ENCODE results near the gene KIRREL3. TPM values are rescaled to one million over a fixed set of nuclear protein-coding genes. Genes with fewer than 3 reads are reported as not detected.

KIRREL3 gene
- total and polyA plus RNA-seq, 12 donors: 0.13 to 0.58 (median 0.30) TPM

- no peak for ATAC-seq
- TF ChIP-seq, protein P1, sequence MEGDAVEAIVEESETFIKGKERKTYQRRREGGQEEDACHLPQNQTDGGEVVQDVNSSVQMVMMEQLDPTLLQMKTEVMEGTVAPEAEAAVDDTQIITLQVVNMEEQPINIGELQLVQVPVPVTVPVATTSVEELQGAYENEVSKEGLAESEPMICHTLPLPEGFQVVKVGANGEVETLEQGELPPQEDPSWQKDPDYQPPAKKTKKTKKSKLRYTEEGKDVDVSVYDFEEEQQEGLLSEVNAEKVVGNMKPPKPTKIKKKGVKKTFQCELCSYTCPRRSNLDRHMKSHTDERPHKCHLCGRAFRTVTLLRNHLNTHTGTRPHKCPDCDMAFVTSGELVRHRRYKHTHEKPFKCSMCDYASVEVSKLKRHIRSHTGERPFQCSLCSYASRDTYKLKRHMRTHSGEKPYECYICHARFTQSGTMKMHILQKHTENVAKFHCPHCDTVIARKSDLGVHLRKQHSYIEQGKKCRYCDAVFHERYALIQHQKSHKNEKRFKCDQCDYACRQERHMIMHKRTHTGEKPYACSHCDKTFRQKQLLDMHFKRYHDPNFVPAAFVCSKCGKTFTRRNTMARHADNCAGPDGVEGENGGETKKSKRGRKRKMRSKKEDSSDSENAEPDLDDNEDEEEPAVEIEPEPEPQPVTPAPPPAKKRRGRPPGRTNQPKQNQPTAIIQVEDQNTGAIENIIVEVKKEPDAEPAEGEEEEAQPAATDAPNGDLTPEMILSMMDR (IDR thresholded peaks at IDR 0.05): no peak
- Histone ChIP-seq H3K4me1 (peaks cover 0 to 23% (median 10%) of the 10 kb centered on the region in 9 donors), H3K27me3 (no peaks in the 10 kb centered on the region), H3K36me3 (no peaks in the 10 kb centered on the region), H3K27ac (no peak overlapping the region), H3K9me3 (no peaks in the 10 kb centered on the region), H3K4me3 (no peak overlapping the region)
- intact Hi-C loops (cut with DNase I): no loop called here
- 97% methylated on average over 16 of the region's 16 CpGs for WGBS, 2 donors
- DNase-seq: no peak
These were observed 527.3 kb downstream of the KIRREL3 start for GRCh38 chr11:126473269-126473668.

DNA sequence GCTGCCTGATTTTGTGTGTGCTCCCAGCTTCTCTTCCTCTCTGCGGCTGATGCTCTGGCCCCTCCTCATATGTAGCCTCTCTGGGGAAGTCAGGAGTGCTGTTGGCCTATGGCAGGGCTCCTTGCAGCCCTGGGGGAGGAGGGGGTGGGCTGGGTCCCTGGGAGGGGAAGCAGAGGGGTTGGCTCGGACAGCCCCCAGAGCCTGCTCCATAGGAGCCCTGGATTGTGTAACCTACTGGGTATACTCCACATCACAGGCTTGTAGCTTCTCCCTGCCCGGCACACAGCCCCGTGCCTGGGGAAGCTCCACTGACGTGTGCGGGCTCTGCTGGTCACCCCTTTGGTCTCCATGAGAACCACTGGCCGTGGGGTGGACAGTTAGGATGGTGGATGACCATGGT, 531.3 kb downstream of the KIRREL3 start:
- intact Hi-C loops (cut with DNase I): no loop called here
- Histone ChIP-seq H3K9me3 (peaks cover 0 to 4% (median 0%) of the 10 kb centered on the region in 11 donors), H3K27ac (no peak overlapping the region), H3K4me3 (no peak overlapping the region), H3K36me3 (no peaks in the 10 kb centered on the region), H3K4me1 (peaks cover 3 to 32% (median 20%) of the 10 kb centered on the region in 9 donors), H3K27me3 (no peaks in the 10 kb centered on the region)
- TF ChIP-seq, protein P1 (IDR thresholded peaks at IDR 0.05): no peak
- WGBS, 2 donors: 91 to 93% methylated on average over 7 of the region's 7 CpGs
- ATAC-seq: no peak
- no peak for DNase-seq

- DNase-seq (no peak), ATAC-seq (peak in 6 of 8 donors; percentile 11 to 57 (median 34))
- TF ChIP-seq, protein P1 (IDR thresholded peaks at IDR 0.05): no peak
- Histone ChIP-seq H3K4me1 (peaks cover 3 to 32% (median 18%) of the 10 kb centered on the region in 9 donors), H3K27me3 (no peaks in the 10 kb centered on the region), H3K4me3 (no peak overlapping the region), H3K27ac (peak overlapping the region in 1 of 10 donors; percentile 31), H3K9me3 (peaks cover 0 to 5% (median 0%) of the 10 kb centered on the region in 11 donors), H3K36me3 (no peaks in the 10 kb centered on the region)
- WGBS, 2 donors: 51 to 68% methylated on average over 7 of the region's 7 CpGs
- intact Hi-C loops (cut with DNase I): no loop called here
These were observed 532.5 kb downstream of the KIRREL3 start for GRCh38 chr11:126468102-126468521.

DNA sequence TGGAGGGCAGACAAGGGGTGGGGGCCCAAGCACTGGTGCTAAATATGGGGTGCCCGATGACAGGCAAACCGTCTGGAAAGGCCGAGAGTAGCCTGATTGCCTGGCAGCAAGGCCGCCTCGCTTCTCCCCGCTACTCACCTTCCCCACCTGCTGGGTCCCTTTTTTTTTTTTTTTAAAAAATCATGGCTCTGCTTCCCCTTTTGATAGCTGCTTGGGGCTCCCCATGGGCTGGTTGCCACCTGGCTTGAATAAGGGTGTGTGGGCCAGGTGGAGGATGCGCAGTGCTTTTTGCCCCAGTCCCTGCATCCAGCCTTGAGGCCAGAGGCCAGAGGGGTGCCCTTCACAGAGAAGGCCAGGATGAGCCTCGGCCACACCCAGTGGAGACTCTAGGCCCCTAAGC, 533.1 kb downstream of the KIRREL3 start:
- H3K4me1 ChIP-seq: peaks cover 3 to 32% (median 18%) of the 10 kb centered on the region in 9 donors
- TF ChIP-seq, protein P1 (IDR thresholded peaks at IDR 0.05): no peak
- DNase-seq: no peak
- H3K36me3 ChIP-seq: no peaks in the 10 kb centered on the region
- no peaks in the 10 kb centered on the region for H3K27me3 ChIP-seq
- H3K4me3 ChIP-seq: no peak overlapping the region
- intact Hi-C loops (cut with DNase I): no loop called here
- H3K27ac ChIP-seq: peak overlapping the region in 1 of 10 donors; percentile 31
- 97% methylated on average over 8 of the region's 8 CpGs for WGBS, 2 donors
- ATAC-seq: no peak
- H3K9me3 ChIP-seq: peaks cover 0 to 5% (median 0%) of the 10 kb centered on the region in 11 donors
